ENCODE results near the gene KCNE4.

The KCNE4 gene

DNA sequence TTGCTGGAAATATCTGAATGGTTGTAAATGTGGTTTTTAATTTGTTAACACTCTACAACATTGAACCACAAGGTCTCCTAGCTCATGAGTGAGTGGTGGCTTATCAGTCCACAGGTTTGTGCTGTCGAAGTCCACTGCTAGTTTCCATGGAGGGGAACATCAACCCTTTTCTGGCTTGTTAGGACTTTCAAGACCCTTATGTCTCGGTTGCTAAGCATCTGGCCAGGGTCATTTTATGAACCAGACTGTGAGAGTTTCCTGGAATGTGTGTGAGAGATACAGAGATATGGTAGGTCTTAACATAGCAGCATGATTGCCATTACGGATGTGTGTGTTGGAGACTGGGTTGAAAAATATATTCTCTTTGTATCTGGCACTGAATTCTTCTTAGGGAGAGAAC, 36.9 kb downstream of the KCNE4 start:
- no peak for DNase-seq

DNA sequence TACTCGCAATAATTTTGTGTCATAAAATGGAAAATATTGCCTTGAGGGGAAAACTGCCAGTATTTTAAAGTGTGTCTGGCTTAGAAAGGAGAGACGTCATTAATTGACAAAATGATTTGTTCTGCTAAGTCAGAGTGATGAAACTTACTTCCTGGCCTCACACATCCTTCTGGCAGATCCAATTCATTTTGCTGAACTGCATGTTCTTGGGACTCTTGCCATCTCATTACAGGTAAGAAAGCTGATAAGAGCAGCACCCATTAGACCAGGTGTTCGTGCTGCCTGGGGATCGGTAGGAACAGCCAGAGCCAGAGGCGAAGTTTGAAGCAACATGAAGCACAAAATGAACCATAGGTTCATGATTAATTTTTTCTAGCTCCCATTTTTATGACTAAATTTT, 38.0 kb downstream of the KCNE4 start:
- DNase-seq: no peak

DNA sequence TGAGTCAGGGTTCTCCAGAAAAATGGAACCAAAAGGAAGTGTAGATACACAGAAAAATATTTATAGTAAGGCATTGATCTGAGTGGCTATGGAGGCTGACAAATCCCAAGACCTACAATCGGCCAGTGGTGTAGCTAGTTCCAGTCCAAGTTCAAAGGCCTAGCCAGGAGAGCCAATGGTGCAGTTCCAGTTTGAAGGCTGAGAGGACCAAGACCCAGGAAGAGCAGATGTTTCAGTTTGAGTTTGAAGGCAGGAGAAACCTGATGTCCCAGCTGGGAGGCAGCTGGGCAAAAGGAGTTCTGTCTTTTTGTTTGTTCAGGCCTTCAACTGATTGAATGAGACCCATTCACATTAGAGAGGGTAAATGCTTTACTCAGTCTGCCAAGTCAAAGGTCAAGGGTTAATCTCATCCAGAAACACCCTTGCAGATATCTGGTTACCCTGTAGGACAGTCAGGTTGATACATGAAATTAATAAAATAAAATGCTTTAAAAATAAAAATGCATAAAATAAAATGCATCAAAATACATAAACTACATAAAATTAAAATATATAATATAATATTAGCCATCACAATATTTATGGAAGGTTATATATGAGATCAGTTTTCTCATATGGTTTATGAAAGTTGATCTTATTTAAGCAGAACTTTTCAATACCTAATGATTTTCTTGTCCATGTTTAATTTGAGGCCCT, 38.7 kb downstream of the KCNE4 start:
- no peak for DNase-seq

DNA sequence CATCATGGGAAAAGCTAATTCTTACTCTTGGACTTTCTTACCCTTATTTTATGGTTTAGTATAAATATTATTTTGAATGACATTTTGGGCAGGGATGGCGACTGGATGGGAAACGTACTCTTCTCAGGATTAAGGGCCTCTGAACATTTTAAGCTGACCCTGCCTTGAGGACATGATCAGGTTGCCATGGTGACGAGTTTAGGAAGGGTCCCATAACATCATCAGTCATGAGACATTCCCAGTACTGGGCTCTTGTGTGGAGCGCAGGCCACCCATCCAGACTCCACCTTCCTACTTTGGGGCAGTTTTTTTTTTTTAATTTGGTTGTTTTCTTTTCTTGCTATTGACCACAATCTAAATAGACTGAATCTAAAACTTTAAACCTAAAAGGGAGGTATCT, 40.7 kb downstream of the KCNE4 start:
- DNase-seq: no peak

DNA sequence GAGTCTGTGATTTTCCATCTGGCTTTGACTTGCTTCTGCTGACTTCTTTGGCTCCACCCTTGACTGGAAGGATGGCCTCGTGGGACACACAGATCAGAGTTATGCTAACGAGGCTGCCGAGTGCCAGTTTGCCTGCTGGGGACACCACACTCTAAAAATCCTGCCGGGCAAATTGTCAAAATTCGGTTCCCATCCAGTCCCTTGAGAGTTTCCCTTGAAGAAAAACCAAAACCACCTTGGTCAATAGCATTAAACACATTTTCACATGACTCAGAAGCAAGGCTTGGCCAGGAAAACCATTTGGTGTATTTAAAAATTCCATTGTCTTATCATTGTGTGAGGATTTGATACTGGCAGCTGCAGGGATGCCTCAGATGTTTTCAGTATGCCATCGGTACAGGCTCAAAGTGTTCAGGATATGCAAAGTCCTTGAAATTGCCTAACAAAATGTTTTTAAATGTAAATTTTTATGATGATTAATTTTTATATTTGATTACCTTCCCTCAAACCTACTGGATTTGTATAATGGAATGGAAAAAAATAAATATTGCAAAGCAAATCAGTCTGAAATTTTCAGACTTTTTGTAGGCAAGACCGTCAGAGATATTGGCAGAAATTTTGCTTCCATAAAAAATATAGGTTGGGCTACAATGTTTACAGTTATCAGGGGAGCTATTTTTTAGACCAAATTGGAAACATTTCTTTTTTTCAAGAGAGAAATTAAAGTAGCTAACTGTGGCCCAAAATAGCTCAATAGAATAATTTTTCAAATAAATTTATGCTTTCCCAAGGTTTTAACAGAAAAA, 41.6 kb downstream of the KCNE4 start:
- DNase-seq: no peak

DNA sequence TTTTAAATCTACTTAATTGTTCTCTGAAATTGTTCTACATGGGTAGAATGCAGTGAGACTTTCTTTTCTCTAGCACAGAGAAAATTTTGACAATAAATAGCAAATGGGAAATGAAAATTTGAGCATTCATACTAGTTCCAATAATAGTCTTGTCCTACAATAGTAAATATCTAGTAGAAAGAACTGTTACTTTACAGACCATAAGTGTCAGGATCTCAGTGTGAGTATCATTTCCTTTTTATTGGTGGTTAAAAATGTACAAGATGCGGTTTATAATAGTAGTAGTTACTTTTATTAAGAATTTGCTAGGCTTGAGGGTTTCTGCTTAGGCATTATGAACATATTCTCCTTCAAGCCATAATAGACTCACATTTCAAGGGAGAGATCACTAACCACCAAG, 43.2 kb downstream of the KCNE4 start:
- no peak for DNase-seq

DNA sequence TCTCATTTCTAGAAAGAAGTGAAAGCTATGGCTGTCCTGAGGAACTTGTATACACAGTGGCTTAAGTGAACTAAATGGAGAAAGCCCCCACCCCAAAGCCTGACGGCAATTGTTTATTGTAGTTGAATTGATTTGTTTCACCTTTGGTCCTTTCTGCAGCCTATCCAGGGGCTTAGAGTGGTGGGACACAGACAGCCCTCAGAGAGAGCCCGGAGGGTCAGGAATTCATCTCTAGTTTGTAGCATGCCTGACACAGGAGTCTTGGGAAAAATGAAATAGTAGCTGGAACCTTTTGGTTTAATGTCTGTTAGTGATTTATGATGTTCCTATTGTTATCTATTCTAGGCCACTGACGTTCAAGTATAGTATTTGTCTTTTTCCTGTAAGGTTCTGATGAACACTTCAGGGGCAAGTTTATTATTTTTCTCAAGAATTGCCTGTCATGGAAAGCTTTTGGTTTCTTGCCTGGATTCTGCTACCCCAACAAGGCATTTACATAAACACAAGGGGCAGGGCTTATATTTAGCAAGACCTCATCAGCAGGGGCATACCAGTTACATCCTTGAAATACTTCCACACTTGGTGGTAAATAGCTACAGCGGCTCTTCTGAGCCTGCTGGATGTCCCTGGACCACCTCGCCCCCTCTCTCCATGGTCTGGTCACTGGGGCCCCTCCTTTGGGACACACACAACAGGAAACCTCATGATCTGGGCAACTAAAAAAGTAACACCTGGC, 44.4 kb downstream of the KCNE4 start:
- no peak for DNase-seq

DNA sequence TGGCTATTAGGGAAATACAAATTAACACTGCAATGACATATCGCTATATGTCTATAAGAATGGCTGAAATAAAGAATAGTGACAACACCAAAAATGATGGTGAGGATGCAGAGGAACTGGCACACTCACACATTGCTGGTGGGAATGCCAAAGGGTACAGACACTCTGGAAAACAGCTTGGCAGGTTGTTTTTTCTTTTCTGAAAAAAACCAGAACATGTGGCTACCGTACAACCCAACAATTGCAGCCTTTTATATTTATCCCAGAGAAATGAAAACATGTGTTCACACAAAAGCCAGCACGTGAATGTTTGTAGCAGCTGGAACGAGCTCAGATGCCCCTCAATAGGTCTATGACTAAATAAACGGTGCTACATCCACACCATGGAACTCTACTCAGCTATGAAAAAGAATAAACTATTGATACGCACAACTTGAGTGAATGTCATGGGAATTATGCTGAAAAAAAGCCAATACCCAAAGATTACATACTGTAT, 45.9 kb downstream of the KCNE4 start:
- DNase-seq: no peak

DNA sequence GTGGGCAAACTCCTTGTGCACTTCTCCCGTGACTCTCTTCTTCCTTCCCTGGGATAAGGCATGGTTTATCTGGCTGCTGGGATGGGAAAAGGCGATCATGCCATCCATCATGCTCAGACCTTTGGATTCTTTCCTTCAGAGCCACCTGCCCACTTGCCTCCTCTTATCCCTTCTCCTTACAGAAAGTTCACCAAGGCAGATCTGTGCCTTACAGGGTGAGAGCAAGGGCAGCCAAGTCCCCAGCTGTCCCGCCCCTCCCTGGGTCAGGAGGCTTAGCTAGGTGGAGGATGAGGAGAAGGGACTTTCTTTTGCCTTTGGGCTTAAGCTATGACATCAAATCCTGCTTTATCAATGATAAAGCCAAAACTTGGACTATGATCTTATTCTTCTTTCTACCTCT, 47.6 kb downstream of the KCNE4 start:
- DNase-seq: no peak

DNA sequence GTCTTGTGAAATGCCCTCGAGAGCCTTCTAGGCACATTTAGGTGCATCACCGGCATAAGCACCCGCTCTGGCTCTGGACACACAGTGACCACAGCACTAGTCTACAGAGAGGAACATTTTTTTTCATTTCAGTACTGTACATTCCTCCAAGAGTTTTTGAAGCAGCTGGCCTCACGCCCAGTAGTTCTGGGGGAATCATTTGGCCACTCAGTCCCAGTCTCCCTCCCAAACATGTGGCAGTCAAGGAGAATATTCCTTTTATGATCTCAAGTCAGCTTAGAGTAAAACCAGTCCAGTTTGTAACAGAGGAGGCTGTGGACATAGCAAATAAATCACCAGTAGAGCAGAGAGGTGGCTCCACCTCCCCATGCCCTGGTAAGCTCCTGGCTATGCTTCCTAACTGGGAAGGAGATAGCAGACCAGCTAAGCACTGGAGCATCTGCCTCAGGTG, 48.1 kb downstream of the KCNE4 start:
- no peak for DNase-seq

DNA sequence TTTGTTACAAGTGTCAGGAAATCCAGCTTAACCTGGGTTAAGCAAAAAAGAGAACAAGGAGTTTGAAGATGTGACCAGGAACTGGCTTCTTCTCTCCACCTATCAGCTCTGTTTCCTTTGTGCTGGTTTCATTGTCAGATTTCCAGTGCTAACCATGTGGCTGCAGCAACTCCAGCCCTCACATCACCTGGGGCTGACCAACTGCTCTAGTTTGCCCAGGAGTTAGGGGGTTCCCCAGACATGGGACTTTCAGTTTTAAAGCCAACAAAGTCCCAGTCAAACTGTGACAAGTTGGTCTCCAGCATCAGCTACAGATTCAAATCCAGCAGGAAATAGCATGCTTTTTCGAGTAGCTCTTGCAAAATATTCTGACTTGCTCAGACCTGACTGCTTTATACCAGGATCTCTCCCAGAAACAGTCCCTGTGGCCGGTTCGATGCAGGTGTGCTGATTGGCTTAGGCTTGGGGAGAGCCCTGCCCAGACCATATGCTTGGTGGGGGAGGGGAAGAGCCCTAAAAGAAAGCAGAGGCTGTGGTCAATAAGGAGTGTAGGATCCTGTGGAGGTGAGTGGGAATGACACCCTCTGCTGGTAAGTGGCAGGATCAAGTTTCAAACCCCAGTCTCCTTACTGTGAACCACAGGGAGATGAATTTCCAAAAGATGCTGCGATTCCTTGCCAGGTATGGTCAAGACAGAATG, 49.5 kb downstream of the KCNE4 start:
- no peak for DNase-seq

DNA sequence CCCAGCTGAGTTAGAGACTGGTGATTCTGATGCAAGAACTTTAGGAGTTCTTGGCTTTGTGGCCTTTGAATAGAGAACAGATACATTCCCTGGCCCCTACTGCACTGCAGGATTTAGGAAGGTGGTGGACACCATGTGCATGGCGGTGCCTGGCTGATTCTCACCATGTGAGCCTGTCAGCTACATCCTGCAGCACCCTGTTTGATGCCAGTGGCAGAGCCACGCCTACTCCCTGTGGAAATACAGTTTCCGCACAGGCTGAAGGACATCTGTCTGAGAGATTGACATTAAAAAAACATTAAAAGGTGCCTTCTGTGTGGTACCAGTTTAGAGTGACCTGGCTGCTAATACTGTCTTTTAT, 50.0 kb downstream of the KCNE4 start:
- no peak for DNase-seq

DNA sequence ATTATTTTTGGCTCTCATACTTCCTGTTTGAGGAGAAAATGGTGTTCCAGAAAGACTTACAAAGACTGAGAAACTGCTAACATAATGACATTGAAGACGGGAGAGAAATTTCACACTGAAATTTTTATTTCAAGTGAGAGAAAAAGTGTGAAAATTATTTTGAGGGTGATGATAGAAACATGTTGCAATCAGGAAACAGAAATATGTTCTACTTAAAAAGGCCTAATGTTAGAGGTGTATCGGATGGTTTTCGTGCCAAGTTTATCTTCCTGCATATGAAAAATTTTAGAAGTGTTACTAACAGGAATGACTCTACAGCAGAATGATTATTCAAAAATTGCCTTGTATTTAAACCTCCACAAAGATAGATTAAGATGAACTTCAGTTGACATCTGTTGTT, 50.5 kb downstream of the KCNE4 start:
- no peak for DNase-seq

DNA sequence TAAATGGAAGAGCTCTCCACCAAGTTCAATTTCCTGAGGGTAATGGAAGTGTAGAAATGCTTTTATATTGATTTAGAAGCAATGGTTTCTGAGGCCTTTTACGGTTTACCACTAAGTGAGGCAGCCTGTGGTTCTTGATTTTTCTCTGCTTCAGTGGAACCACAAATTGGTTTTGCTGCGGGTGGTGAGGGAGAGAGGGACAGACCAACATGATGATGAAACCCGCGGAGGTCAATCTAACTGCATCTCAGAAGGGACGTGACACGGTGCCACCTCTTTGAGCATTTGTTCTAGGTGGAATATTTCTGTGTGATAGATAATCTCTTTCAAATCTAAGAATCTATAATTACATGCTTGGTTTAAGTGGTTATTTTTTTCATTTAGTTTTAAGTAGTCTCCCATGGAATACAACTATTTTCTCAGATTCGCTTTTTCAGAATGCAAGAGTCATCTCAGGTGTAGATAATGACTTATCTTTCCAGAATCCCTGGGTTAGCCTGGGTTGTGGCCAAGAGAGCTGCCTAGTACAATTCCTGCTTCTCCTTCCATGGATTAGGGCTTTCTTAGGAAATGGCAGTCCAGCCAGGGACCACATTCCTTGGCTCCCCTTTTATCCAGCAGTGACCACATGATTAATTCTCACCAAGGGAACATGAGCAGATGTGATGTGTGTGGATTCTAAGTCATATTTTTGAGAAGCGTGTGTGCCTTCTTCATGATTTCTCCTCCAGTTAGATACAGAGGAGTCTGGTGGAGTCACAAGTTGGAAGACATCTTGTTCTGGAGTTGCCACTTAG, 52.5 kb downstream of the KCNE4 start:
- DNase-seq: no peak
